OCI-LY1 (cell line): ENCODE data around the gene ERMAP.

Experiments used
- CTCF ChIP-seq: fragments of 200-600 bp; sonication (generic), shearing (Covaris generic); IDR thresholded peaks from 2 replicates; pipeline ENCODE4 v1.5.1; 2017; ENCODE audit warnings: mild to moderate bottlenecking, antibody characterized with exemption, low read length, moderate library complexity, mixed read lengths
- EZH2 ChIP-seq: fragments of 200-600 bp; sonication (generic), shearing (Covaris generic); IDR thresholded peaks from 2 replicates; pipeline ENCODE4 v1.8.0; 2017; ENCODE audit warnings: borderline replicate concordance, mixed run types, mild to moderate bottlenecking, antibody characterized with exemption, low read length, moderate library complexity, mixed read lengths

- no peak for TF ChIP-seq CTCF
- no peak for TF ChIP-seq EZH2
Observed at GRCh38 chr1:42784547-42784945, 32.4 kb upstream of the ERMAP start.
